Fibroblast of mammary gland (primary cell): ENCODE results near the gene CKMT1B.
"Not testable (repeated sequence)": the region's sequence is repeated elsewhere in the genome, so short reads cannot be mapped to it uniquely, and the experiment has no call there.

Experiments used
- DNase-seq: peaks from one replicate; pipeline ENCODE4 v3.0.0-alpha.2; 2010; ENCODE audit warnings: low read depth
- H3K4me3 ChIP-seq: 2 replicates; pipeline ENCODE4 v1.5.1; 2011; ENCODE audit warnings: low read depth, mild to moderate bottlenecking, low read length, moderate library complexity; ENCODE audit not compliant: control insufficient read depth
- CTCF ChIP-seq: conservative IDR thresholded peaks from 2 replicates; pipeline ENCODE4 v1.5.1; 2011; ENCODE audit warnings: low read depth, low read length, inconsistent platforms; ENCODE audit not compliant: control insufficient read depth, insufficient read depth

CKMT1B gene

GRCh38 chr15:43593328-43594190 lies at the start of gene CKMT1B:
Gene CKMT1B, plus strand, starts transcription at chr15:43594027. Its CDS starts 192 bp downstream, at chr15:43594219.
- not testable (repeated sequence) for H3K4me3 ChIP-seq, DNase-seq

GRCh38 chr15:43544266-43544665 lies 49.6 kb upstream of the CKMT1B start:
- H3K4me3 ChIP-seq, result no peak overlapping the region
- no peak for TF ChIP-seq CTCF
- DNase-seq, result peak; percentile 51

- no peak for TF ChIP-seq CTCF
- H3K4me3 ChIP-seq, result no peak overlapping the region
- DNase-seq, result no peak
Measured at GRCh38 chr15:43545426-43545825, 48.4 kb upstream of the CKMT1B start.

- H3K4me3 ChIP-seq, result no peak overlapping the region
- DNase-seq, result no peak
- TF ChIP-seq CTCF, result no peak
Measured at GRCh38 chr15:43547539-43547938, 46.3 kb upstream of the CKMT1B start.

- no peak for TF ChIP-seq CTCF
- no peak overlapping the region for H3K4me3 ChIP-seq
- peak; percentile 83 for DNase-seq
Measured at GRCh38 chr15:43550527-43551363, 43.1 kb upstream of the CKMT1B start.

- no peak for DNase-seq
- no peak for TF ChIP-seq CTCF
- no peak overlapping the region for H3K4me3 ChIP-seq
Measured at GRCh38 chr15:43552256-43552655, 41.6 kb upstream of the CKMT1B start.

- H3K4me3 ChIP-seq, result no peak overlapping the region
- DNase-seq, result no peak
- TF ChIP-seq CTCF, result no peak
Measured at GRCh38 chr15:43552986-43553385, 40.8 kb upstream of the CKMT1B start.

- not testable (repeated sequence) for H3K4me3 ChIP-seq, DNase-seq
Measured at GRCh38 chr15:43562753-43563152, 31.1 kb upstream of the CKMT1B start.

GRCh38 chr15:43563793-43564192 lies 30.0 kb upstream of the CKMT1B start:
- not testable (repeated sequence) for DNase-seq, H3K4me3 ChIP-seq

- not testable (repeated sequence) for DNase-seq, H3K4me3 ChIP-seq
Measured at GRCh38 chr15:43566615-43567014, 27.2 kb upstream of the CKMT1B start.

- H3K4me3 ChIP-seq, DNase-seq: not testable (repeated sequence)
Measured at GRCh38 chr15:43574607-43575006, 19.2 kb upstream of the CKMT1B start.
